Measurements from ENCODE around the gene ASCC1.

GRCh38 chr10:72105098-72105475, 111.0 kb downstream of the ASCC1 start:
- TF ChIP-seq POLR2A (IDR thresholded peaks at IDR 0.05) (no peak), CTCF (IDR thresholded peaks at IDR 0.05) (no peak), POLR2AphosphoS5 (IDR thresholded peaks at IDR 0.05) (no peak), EP300 (IDR thresholded peaks at IDR 0.05) (no peak)

All from stomach (tissue), 4 donors.